Mesothelial cell of epicardium (in vitro differentiated cells): ENCODE data around the gene GNL3. TPM values are rescaled to one million over a fixed set of nuclear protein-coding genes. Genes with fewer than 3 reads are reported as not detected.

Experiments used
- DNase-seq, 2 experiments: peaks; one replicate each; pipeline ENCODE4 v3.0.0; 2021; ENCODE audit warnings: low spot score in 2 of 2; ENCODE audit not compliant: unreplicated experiment in 2 of 2
- H3K27ac Mint-ChIP-seq: 2 replicates; pipeline ENCODE4 v1.8.0; 2021; ENCODE audit warnings: mixed read lengths
- H3K27me3 Mint-ChIP-seq: 2 replicates; pipeline ENCODE4 v1.8.0; 2021; ENCODE audit warnings: low read depth, mixed read lengths
- H3K36me3 Mint-ChIP-seq: 2 replicates; pipeline ENCODE4 v1.8.0; 2021; ENCODE audit warnings: mixed read lengths
- H3K4me1 Mint-ChIP-seq: 2 replicates; pipeline ENCODE4 v1.8.0; 2021; ENCODE audit warnings: mixed read lengths
- H3K4me3 Mint-ChIP-seq: 2 replicates; pipeline ENCODE4 v1.8.0; 2021; ENCODE audit warnings: mild to moderate bottlenecking, moderate library complexity, mixed read lengths
- H3K9me3 Mint-ChIP-seq: 2 replicates; pipeline ENCODE4 v1.8.0; 2021; ENCODE audit warnings: mixed read lengths
- CTCF ChIP-seq: fragments of 200-600 bp; sonication (generic); IDR thresholded peaks from one replicate; pipeline ENCODE4 v1.5.0; 2021; ENCODE audit warnings: antibody characterized with exemption; ENCODE audit not compliant: unreplicated experiment
- total RNA-seq: library from RNA; stranded (reverse); gene quantifications from 3 replicates; pipeline ENCODE4 v1.2.1, GENCODE V29; 2021

Gene GNL3
- total RNA-seq, 1 donor from 2014 or later: 116 TPM

- Mint-ChIP-seq H3K27ac (peak overlapping the region; percentile 83), H3K4me1 (peaks cover 32% of the 10 kb centered on the region), H3K36me3 (peaks cover 15% of the 10 kb centered on the region), H3K27me3 (no peaks in the 10 kb centered on the region), H3K9me3 (no peaks in the 10 kb centered on the region), H3K4me3 (no peak overlapping the region)
- no peak for TF ChIP-seq CTCF
- no peak for DNase-seq
These were observed 3.8 kb upstream of the GNL3 start for GRCh38 chr3:52682016-52682415.

DNA sequence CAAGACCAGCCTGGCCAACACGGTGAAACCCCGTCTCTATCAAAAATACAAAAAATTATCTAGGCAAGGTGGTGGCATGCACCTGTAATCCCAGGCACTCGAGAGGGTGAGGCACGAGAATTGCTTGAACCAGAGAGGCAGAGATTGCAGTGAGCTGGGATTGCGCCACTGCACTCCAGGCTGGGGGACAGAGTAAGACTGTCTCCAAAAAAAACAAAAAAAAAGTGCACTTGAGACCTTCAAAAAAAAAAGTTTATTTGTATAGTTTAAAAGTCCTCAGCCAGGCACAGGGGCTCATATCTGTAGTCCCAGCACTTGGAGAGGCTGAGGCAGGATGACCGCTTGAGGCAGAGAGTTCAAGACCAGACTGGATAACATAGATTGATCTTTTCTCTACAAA, 2.2 kb upstream of the GNL3 start:
- no peaks in the 10 kb centered on the region for H3K27me3 Mint-ChIP-seq
- H3K27ac Mint-ChIP-seq: peak overlapping the region; percentile 76
- peaks cover 43% of the 10 kb centered on the region for H3K4me1 Mint-ChIP-seq
- peak overlapping the region; percentile 83 for H3K4me3 Mint-ChIP-seq
- no peaks in the 10 kb centered on the region for H3K9me3 Mint-ChIP-seq
- TF ChIP-seq CTCF: no peak
- DNase-seq: no peak
- H3K36me3 Mint-ChIP-seq: peaks cover 15% of the 10 kb centered on the region

- TF ChIP-seq CTCF: no peak
- no peak for DNase-seq
- Mint-ChIP-seq H3K4me1 (peaks cover 44% of the 10 kb centered on the region), H3K27me3 (no peaks in the 10 kb centered on the region), H3K27ac (peak overlapping the region; percentile 96), H3K36me3 (peaks cover 16% of the 10 kb centered on the region), H3K4me3 (peak overlapping the region; percentile 83), H3K9me3 (no peaks in the 10 kb centered on the region)
These were observed 1.6 kb upstream of the GNL3 start for GRCh38 chr3:52684184-52684583.

GRCh38 chr3:52685285-52685708, 535 bp upstream of the GNL3 start:
- H3K4me3 Mint-ChIP-seq: peak overlapping the region; percentile 83
- peak overlapping the region; percentile 96 for H3K27ac Mint-ChIP-seq
- peaks cover 44% of the 10 kb centered on the region for H3K4me1 Mint-ChIP-seq
- DNase-seq: peak in 1 of 2 experiments; percentile 54
- no peak for TF ChIP-seq CTCF
- H3K27me3 Mint-ChIP-seq: no peaks in the 10 kb centered on the region
- H3K36me3 Mint-ChIP-seq: peaks cover 22% of the 10 kb centered on the region
- no peaks in the 10 kb centered on the region for H3K9me3 Mint-ChIP-seq

DNA sequence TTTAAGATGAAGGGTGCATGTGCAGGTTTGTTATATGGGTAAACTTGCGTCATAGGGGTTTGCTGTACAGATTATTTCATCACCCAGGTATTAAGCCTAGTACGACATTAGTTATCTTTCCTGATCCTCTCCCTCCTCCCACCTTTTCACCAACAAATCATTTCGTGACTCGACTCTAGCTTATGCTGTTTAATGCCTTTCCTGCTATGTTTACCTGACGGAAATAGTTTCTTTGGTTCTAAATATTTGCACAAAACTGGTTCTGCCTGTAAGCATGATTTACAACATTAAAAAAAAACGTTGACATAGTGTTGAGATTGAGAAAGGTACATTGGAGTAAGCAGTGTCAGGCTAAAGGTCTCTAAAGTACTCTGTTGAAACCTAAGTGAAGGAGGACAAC, 2.4 kb downstream of the GNL3 start:
- H3K4me1 Mint-ChIP-seq: peaks cover 31% of the 10 kb centered on the region
- H3K36me3 Mint-ChIP-seq: peaks cover 39% of the 10 kb centered on the region
- DNase-seq: no peak
- no peaks in the 10 kb centered on the region for H3K27me3 Mint-ChIP-seq
- H3K9me3 Mint-ChIP-seq: no peaks in the 10 kb centered on the region
- no peak for TF ChIP-seq CTCF
- H3K4me3 Mint-ChIP-seq: no peak overlapping the region
- peak overlapping the region; percentile 7 for H3K27ac Mint-ChIP-seq

DNA sequence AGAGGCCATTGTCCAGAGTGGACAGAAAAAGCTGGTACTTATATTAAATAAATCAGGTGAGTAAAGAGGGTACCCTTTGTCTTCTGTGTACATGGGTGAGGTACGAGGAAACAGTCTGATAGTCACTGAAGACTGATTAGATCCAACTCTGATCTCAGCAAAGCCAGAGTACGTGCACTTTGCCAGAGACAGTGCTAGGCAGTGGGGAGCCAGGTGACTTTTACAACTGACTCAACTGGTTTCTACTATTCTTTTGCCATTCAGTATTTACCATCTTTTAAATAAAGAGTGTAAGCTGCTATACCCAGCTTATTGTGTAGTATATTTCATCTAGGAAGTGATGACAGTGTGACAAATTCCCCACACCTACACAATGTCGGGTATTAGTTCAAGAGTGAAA, 3.3 kb downstream of the GNL3 start:
- no peaks in the 10 kb centered on the region for H3K9me3 Mint-ChIP-seq
- no peak overlapping the region for H3K4me3 Mint-ChIP-seq
- H3K27me3 Mint-ChIP-seq: no peaks in the 10 kb centered on the region
- no peak for TF ChIP-seq CTCF
- peaks cover 45% of the 10 kb centered on the region for H3K36me3 Mint-ChIP-seq
- H3K4me1 Mint-ChIP-seq: peaks cover 27% of the 10 kb centered on the region
- no peak for DNase-seq
- no peak overlapping the region for H3K27ac Mint-ChIP-seq
